Peyer's patch (tissue), 4 donors: ENCODE results near the gene CATSPERZ.

Experiments used
- CTCF ChIP-seq, 6 experiments: fragments of 450-650 bp in 4 of 6; fragments of 200-600 bp in 2 of 6; sonication (generic) in 1 of 6; IDR thresholded peaks; one replicate each; pipeline ENCODE4 v1.5.1; 2017 to 2019; ENCODE audit warnings: antibody characterized with exemption in 6 of 6, mild to moderate bottlenecking in 3 of 6, moderate library complexity in 1 of 6
- POLR2A ChIP-seq, 2 donors: fragments of 450-650 bp; IDR thresholded peaks; one replicate each; pipeline ENCODE4 v1.5.1; 2017; ENCODE audit warnings: antibody characterized with exemption in 2 of 2, mild to moderate bottlenecking in 2 of 2, moderate library complexity in 2 of 2

GRCh38 chr11:64251753-64252002 is 48.5 kb upstream of the CATSPERZ start:
- TF ChIP-seq POLR2A (IDR thresholded peaks at IDR 0.05) = peak; percentile 16 to 37
- TF ChIP-seq CTCF (IDR thresholded peaks at IDR 0.05) = no peak
